ENCODE measurements around the gene CLDN18. TPM values are rescaled to one million over a fixed set of nuclear protein-coding genes. Genes with fewer than 3 reads are reported as not detected.

CLDN18 gene
- total and polyA plus RNA-seq, 4 donors: 0.06 TPM; not detected in 3

GRCh38 chr3:138010273-138010590, 267 bp downstream of the CLDN18 start (continued):
- TF ChIP-seq, protein P1, sequence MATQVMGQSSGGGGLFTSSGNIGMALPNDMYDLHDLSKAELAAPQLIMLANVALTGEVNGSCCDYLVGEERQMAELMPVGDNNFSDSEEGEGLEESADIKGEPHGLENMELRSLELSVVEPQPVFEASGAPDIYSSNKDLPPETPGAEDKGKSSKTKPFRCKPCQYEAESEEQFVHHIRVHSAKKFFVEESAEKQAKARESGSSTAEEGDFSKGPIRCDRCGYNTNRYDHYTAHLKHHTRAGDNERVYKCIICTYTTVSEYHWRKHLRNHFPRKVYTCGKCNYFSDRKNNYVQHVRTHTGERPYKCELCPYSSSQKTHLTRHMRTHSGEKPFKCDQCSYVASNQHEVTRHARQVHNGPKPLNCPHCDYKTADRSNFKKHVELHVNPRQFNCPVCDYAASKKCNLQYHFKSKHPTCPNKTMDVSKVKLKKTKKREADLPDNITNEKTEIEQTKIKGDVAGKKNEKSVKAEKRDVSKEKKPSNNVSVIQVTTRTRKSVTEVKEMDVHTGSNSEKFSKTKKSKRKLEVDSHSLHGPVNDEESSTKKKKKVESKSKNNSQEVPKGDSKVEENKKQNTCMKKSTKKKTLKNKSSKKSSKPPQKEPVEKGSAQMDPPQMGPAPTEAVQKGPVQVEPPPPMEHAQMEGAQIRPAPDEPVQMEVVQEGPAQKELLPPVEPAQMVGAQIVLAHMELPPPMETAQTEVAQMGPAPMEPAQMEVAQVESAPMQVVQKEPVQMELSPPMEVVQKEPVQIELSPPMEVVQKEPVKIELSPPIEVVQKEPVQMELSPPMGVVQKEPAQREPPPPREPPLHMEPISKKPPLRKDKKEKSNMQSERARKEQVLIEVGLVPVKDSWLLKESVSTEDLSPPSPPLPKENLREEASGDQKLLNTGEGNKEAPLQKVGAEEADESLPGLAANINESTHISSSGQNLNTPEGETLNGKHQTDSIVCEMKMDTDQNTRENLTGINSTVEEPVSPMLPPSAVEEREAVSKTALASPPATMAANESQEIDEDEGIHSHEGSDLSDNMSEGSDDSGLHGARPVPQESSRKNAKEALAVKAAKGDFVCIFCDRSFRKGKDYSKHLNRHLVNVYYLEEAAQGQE (IDR thresholded peaks at IDR 0.05): no peak
- TF ChIP-seq TAF1 (conservative IDR thresholded peaks at IDR 0.05) (no peak), HNF4A (conservative IDR thresholded peaks at IDR 0.05) (no peak), NR2F2 (IDR thresholded peaks at IDR 0.05) (no peak), YY1 (IDR thresholded peaks at IDR 0.05) (no peak), RXRA (IDR thresholded peaks at IDR 0.05) (no peak), GABPA (IDR thresholded peaks at IDR 0.05 in 1 of 2, conservative IDR thresholded peaks at IDR 0.05 in 1 of 2) (no peak), HNF4G (IDR thresholded peaks at IDR 0.05) (no peak), ATF3 (IDR thresholded peaks at IDR 0.05) (no peak)

DNA sequence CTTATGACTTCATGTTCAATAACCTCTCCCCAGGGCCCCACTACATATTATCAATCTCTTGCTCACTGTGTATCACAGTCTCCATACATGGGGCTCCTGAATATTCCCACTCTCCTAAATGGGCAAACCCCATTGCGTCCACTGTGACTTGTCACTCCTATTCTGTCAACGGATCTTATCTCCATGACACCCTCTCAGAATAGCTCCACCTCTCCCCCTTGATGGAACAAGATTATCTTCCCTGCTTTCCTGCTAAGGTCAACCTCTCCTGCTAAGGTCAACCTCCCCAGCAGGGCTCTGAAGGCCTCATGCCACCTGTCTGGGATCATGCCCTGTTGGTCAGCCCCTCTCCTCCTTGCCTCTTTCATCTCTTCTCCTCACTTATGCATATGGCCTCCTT, 1.8 kb downstream of the CLDN18 start:
- Histone ChIP-seq H3K27me3 (ENCODE audit: control insufficient read depth in 4 of 4, insufficient read depth in 4 of 4, low read length in 3 of 4) (no peaks in the 10 kb centered on the region), H3K9ac (ENCODE audit: low read depth in 1 of 2, low read length in 2 of 2) (no peak overlapping the region), H3K4me1 (ENCODE audit: control insufficient read depth in 4 of 4, insufficient read depth in 4 of 4, low read length in 3 of 4) (no peaks in the 10 kb centered on the region), H3K9me3 (ENCODE audit: control insufficient read depth in 4 of 4, low read length in 3 of 4) (no peaks in the 10 kb centered on the region), H3K4me3 (ENCODE audit: low read depth in 1 of 3, low read length in 3 of 3) (no peak overlapping the region), H3K36me3 (ENCODE audit: control insufficient read depth in 4 of 4, insufficient read depth in 3 of 4, low read depth in 1 of 4, low read length in 3 of 4) (no peaks in the 10 kb centered on the region), H3K27ac (ENCODE audit: low read depth in 1 of 2, low read length in 2 of 2) (no peak overlapping the region)
- TF ChIP-seq HNF4A (conservative IDR thresholded peaks at IDR 0.05) (no peak), YY1 (IDR thresholded peaks at IDR 0.05) (no peak), CTCF (IDR thresholded peaks at IDR 0.05; ENCODE audit: low read depth, low read length, missing input control) (no peak), EGR1 (IDR thresholded peaks at IDR 0.05; ENCODE audit: low read depth in 2 of 2) (no peak), ATF3 (IDR thresholded peaks at IDR 0.05) (no peak), GABPA (IDR thresholded peaks at IDR 0.05 in 1 of 2, conservative IDR thresholded peaks at IDR 0.05 in 1 of 2) (no peak), MAX (IDR thresholded peaks at IDR 0.05) (no peak), FOXA2 (IDR thresholded peaks at IDR 0.05) (no peak), NR2F2 (IDR thresholded peaks at IDR 0.05) (no peak), RAD21 (IDR thresholded peaks at IDR 0.05) (no peak), FOXA1 (IDR thresholded peaks at IDR 0.05) (no peak), SP1 (IDR thresholded peaks at IDR 0.05) (no peak), HNF4G (IDR thresholded peaks at IDR 0.05) (no peak), TAF1 (conservative IDR thresholded peaks at IDR 0.05) (no peak), RXRA (IDR thresholded peaks at IDR 0.05) (no peak), JUND (IDR thresholded peaks at IDR 0.05) (no peak)
- TF ChIP-seq, protein P1 (IDR thresholded peaks at IDR 0.05): no peak
- TF ChIP-seq, protein P2, sequence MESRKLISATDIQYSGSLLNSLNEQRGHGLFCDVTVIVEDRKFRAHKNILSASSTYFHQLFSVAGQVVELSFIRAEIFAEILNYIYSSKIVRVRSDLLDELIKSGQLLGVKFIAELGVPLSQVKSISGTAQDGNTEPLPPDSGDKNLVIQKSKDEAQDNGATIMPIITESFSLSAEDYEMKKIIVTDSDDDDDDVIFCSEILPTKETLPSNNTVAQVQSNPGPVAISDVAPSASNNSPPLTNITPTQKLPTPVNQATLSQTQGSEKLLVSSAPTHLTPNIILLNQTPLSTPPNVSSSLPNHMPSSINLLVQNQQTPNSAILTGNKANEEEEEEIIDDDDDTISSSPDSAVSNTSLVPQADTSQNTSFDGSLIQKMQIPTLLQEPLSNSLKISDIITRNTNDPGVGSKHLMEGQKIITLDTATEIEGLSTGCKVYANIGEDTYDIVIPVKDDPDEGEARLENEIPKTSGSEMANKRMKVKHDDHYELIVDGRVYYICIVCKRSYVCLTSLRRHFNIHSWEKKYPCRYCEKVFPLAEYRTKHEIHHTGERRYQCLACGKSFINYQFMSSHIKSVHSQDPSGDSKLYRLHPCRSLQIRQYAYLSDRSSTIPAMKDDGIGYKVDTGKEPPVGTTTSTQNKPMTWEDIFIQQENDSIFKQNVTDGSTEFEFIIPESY (IDR thresholded peaks at IDR 0.05): no peak
- DNase-seq (ENCODE audit: low spot score): no peak
- 56% methylated on average over 2 of the region's 2 CpGs for whole genome bisulfite sequencing

Measured in liver (tissue), 9 donors.